Stimulated activated naive CD8-positive, alpha-beta T cell treated with anti-CD3 and anti-CD28 coated beads, Interleukin-15, Interleukin-2, amounts not matched to agents 100 ng/mL and 50 ng/mL, for 24 hours (primary cell): ENCODE measurements around the gene ZNF423.

Experiments
- H3K27ac Mint-ChIP-seq: one replicate; pipeline ENCODE4 v1.8.0; 2021; ENCODE audit warnings: mild to moderate bottlenecking, mixed read lengths
- H3K27me3 Mint-ChIP-seq: one replicate; pipeline ENCODE4 v1.8.0; 2021; ENCODE audit warnings: mixed read lengths
- H3K36me3 Mint-ChIP-seq: one replicate; pipeline ENCODE4 v1.8.0; 2021; ENCODE audit warnings: low read depth, mixed read lengths
- H3K4me1 Mint-ChIP-seq: one replicate; pipeline ENCODE4 v1.8.0; 2021; ENCODE audit warnings: low read depth, mixed read lengths
- H3K4me3 Mint-ChIP-seq: one replicate; pipeline ENCODE4 v1.8.0; 2021; ENCODE audit warnings: mild to moderate bottlenecking, mixed read lengths
- H3K9me3 Mint-ChIP-seq: one replicate; pipeline ENCODE4 v1.8.0; 2021; ENCODE audit warnings: mixed read lengths

The ZNF423 gene

GRCh38 chr16:49738001-49738400 is 117.9 kb downstream of the ZNF423 start:
- Mint-ChIP-seq H3K4me3 (no peak overlapping the region), H3K36me3 (no peaks in the 10 kb centered on the region), H3K4me1 (no peaks in the 10 kb centered on the region), H3K9me3 (no peaks in the 10 kb centered on the region), H3K27ac (no peak overlapping the region), H3K27me3 (no peaks in the 10 kb centered on the region)

DNA sequence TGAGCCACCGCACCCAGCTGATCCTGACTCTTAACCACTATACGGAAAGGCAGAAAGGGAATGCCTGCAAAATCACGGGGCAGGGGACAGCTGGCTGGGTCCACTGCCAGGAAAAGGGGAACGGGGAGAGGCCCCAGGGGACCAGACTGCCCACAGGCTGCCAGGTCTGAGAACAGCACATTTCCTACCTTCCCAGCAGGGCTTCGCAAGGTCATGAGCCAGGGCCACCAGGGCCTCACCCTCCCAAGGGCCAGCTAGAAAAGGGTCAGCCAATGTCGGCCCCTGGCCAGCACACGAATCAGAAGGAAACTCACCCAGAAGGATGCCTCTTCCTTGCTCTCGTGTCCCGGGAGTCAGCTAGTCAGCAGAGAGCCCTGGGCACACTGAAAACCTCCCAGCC is 118.4 kb downstream of the ZNF423 start:
- Mint-ChIP-seq H3K36me3 (no peaks in the 10 kb centered on the region), H3K27ac (no peak overlapping the region), H3K27me3 (no peaks in the 10 kb centered on the region), H3K4me1 (no peaks in the 10 kb centered on the region), H3K4me3 (no peak overlapping the region), H3K9me3 (no peaks in the 10 kb centered on the region)

DNA sequence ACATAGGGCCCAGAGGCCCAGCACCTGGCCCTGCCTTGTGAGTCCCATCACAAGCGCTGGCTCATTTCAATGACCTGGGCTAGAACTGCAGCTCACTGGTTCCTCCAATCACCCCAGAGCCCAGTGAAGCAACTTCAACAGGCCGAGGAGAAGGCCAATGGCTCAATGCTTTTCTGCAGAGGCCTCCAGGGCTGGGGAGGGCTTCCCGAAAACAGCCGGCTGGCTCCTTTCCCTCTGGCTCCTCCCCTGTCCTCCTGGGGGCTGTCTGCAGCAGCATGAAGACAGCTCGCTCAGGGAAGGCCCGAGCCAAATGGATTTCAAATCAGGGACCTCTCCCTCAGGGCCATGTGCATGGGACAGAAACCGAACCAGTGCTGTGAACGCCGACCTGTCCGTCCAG is 121.6 kb downstream of the ZNF423 start:
- no peaks in the 10 kb centered on the region for H3K9me3 Mint-ChIP-seq
- no peaks in the 10 kb centered on the region for H3K27me3 Mint-ChIP-seq
- no peak overlapping the region for H3K27ac Mint-ChIP-seq

DNA sequence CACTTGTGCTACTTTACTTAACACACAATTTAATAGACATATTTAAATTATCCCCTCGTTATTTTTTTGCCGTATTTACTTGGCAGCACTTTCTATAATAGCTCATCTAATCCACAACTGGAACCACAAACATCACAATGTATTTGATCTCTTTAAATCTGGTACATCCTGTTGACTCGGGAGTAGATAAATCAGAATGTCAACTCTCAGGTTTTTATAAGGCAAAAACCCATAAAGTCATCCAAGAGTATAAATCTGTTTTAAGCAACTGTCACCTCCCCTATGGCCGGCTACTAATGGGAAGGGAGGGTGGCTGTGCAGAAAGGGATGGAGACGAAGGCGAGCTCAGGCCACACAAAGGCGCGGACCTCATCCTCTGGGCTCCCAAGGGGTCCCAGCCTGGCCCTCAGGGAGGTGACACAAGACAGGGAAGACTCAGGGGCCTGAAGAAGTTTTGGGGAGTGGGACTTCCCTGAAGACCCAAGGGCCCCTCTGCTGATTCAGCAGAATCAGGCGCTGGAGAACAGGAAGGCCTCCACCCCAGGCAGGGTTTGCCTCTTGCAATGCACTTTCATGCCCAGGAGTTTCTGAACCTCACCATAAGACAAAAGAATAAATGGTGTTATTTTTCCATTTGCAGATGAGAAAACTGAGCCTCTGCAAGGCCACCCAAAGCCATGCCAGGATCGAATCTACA is 122.5 kb downstream of the ZNF423 start:
- Mint-ChIP-seq H3K36me3 (no peaks in the 10 kb centered on the region), H3K9me3 (no peaks in the 10 kb centered on the region), H3K27me3 (no peaks in the 10 kb centered on the region), H3K4me3 (no peak overlapping the region), H3K27ac (no peak overlapping the region), H3K4me1 (no peaks in the 10 kb centered on the region)

More for the DNA sequence above, 121.6 kb downstream of the ZNF423 start:
- H3K36me3 Mint-ChIP-seq = no peaks in the 10 kb centered on the region
- H3K4me3 Mint-ChIP-seq = no peak overlapping the region
- H3K4me1 Mint-ChIP-seq = no peaks in the 10 kb centered on the region

DNA sequence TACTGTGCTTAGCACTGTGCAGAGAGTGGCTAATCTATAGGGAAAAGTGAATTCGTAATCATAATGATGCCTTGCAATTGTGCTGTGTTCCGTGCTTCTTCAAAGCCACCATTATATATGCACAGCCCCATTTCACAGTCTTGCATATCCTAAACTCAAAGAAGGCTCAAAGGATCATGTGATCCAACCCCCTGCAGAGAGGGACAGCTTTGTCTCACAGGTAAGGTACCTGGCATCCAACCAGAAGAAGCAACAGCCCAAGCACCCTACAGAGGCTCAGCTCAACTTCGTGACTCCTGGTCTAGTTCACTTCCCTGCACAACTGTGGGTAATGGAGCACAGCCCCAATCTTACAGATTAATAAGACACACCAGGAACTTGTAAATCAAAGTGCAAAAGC is 124.0 kb downstream of the ZNF423 start:
- no peaks in the 10 kb centered on the region for H3K4me1 Mint-ChIP-seq
- H3K36me3 Mint-ChIP-seq = no peaks in the 10 kb centered on the region
- H3K4me3 Mint-ChIP-seq = no peak overlapping the region
- H3K27me3 Mint-ChIP-seq = no peaks in the 10 kb centered on the region
- no peak overlapping the region for H3K27ac Mint-ChIP-seq
- no peaks in the 10 kb centered on the region for H3K9me3 Mint-ChIP-seq

GRCh38 chr16:49730772-49731171 is 125.1 kb downstream of the ZNF423 start:
- Mint-ChIP-seq H3K27me3 (no peaks in the 10 kb centered on the region), H3K9me3 (no peaks in the 10 kb centered on the region), H3K36me3 (no peaks in the 10 kb centered on the region), H3K4me1 (no peaks in the 10 kb centered on the region), H3K27ac (no peak overlapping the region), H3K4me3 (no peak overlapping the region)

GRCh38 chr16:49727611-49728010 is 128.3 kb downstream of the ZNF423 start:
- Mint-ChIP-seq H3K27ac (no peak overlapping the region), H3K4me3 (no peak overlapping the region), H3K27me3 (no peaks in the 10 kb centered on the region), H3K36me3 (no peaks in the 10 kb centered on the region), H3K4me1 (no peaks in the 10 kb centered on the region), H3K9me3 (no peaks in the 10 kb centered on the region)

GRCh38 chr16:49726155-49726554 is 129.8 kb downstream of the ZNF423 start:
- no peak overlapping the region for H3K27ac Mint-ChIP-seq
- no peaks in the 10 kb centered on the region for H3K27me3 Mint-ChIP-seq
- no peaks in the 10 kb centered on the region for H3K9me3 Mint-ChIP-seq
- H3K36me3 Mint-ChIP-seq = no peaks in the 10 kb centered on the region
- no peak overlapping the region for H3K4me3 Mint-ChIP-seq
- H3K4me1 Mint-ChIP-seq = no peaks in the 10 kb centered on the region

DNA sequence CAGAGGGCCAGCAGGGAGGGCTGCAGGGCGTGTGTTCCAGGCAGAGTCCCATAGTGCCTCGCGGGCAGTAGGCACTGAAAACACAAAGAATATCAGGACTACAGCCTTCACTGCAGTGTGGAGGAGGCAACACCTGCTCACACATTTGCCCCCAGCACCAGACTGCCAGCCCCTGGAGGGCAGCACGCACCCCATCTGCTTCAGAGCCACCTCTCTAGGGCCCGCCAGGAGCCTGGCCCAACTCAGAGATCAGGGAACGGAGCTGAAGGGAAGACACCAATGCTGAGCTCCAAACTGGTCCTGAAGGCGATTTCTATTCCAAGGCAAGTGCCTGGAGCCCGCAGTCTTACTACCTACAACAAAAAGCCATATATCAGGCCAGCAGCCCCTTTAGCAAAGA is 130.3 kb downstream of the ZNF423 start:
- Mint-ChIP-seq H3K36me3 (no peaks in the 10 kb centered on the region), H3K4me3 (no peak overlapping the region), H3K27me3 (no peaks in the 10 kb centered on the region), H3K27ac (no peak overlapping the region), H3K9me3 (no peaks in the 10 kb centered on the region), H3K4me1 (no peaks in the 10 kb centered on the region)

- H3K4me3 Mint-ChIP-seq = no peak overlapping the region
- no peak overlapping the region for H3K27ac Mint-ChIP-seq
- H3K27me3 Mint-ChIP-seq = no peaks in the 10 kb centered on the region
- no peaks in the 10 kb centered on the region for H3K36me3 Mint-ChIP-seq
- no peaks in the 10 kb centered on the region for H3K4me1 Mint-ChIP-seq
- H3K9me3 Mint-ChIP-seq = no peaks in the 10 kb centered on the region
Measured at GRCh38 chr16:49724774-49725173, 131.1 kb downstream of the ZNF423 start.

GRCh38 chr16:49723310-49723709 is 132.6 kb downstream of the ZNF423 start:
- H3K36me3 Mint-ChIP-seq = no peaks in the 10 kb centered on the region
- no peaks in the 10 kb centered on the region for H3K4me1 Mint-ChIP-seq
- H3K27ac Mint-ChIP-seq = no peak overlapping the region
- H3K4me3 Mint-ChIP-seq = no peak overlapping the region
- H3K9me3 Mint-ChIP-seq = no peaks in the 10 kb centered on the region
- no peaks in the 10 kb centered on the region for H3K27me3 Mint-ChIP-seq

DNA sequence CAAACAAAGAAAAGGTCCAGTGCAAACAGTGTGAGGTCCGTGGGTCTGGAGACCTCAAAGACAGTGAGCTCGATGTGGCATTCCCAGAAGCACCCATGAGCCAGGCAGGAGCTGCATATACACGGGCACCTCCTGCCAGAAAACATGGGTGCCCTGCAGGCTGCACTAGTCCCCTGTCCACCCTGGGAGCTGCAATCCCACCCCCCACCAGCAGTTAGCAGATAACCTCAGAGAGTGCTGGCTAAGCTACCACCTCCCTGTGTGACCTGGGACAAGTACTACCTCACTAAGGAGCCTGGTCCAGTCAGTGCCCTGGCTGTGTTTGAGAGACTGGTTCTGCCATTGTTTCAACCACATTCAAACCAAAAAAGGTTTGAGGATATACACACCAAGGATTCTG is 135.7 kb downstream of the ZNF423 start:
- Mint-ChIP-seq H3K4me3 (no peak overlapping the region), H3K27ac (no peak overlapping the region), H3K27me3 (no peaks in the 10 kb centered on the region), H3K4me1 (no peaks in the 10 kb centered on the region), H3K36me3 (no peaks in the 10 kb centered on the region), H3K9me3 (no peaks in the 10 kb centered on the region)

DNA sequence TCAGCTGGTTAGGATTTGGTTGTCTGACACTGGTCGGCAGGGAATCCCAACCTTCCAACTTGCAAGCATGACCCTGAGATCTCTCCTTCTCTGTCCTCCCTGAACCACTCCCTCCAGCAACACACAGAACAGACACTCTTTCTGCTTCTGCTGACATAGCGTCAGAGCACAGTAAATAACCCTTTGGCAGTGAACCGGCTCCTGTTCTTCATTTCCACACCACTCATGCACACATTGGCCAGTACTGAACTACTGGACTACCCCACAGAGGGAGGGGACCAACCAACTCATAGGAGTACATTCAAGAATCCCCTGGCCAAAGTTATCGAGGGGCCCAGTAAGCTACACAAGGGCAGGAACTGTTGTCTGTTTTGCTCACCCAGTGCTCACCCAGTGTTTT is 138.2 kb downstream of the ZNF423 start:
- Mint-ChIP-seq H3K4me1 (no peaks in the 10 kb centered on the region), H3K27ac (no peak overlapping the region), H3K36me3 (no peaks in the 10 kb centered on the region), H3K4me3 (no peak overlapping the region), H3K27me3 (no peaks in the 10 kb centered on the region), H3K9me3 (no peaks in the 10 kb centered on the region)

GRCh38 chr16:49716339-49716934 is 139.5 kb downstream of the ZNF423 start:
- Mint-ChIP-seq H3K9me3 (no peaks in the 10 kb centered on the region), H3K27me3 (no peaks in the 10 kb centered on the region), H3K36me3 (no peaks in the 10 kb centered on the region), H3K4me3 (no peak overlapping the region), H3K27ac (no peak overlapping the region), H3K4me1 (no peaks in the 10 kb centered on the region)

- Mint-ChIP-seq H3K4me1 (no peaks in the 10 kb centered on the region), H3K9me3 (no peaks in the 10 kb centered on the region), H3K27ac (no peak overlapping the region), H3K4me3 (no peak overlapping the region), H3K27me3 (no peaks in the 10 kb centered on the region), H3K36me3 (no peaks in the 10 kb centered on the region)
Measured at GRCh38 chr16:49713770-49714169, 142.1 kb downstream of the ZNF423 start.

- no peaks in the 10 kb centered on the region for H3K27me3 Mint-ChIP-seq
- no peak overlapping the region for H3K4me3 Mint-ChIP-seq
- no peaks in the 10 kb centered on the region for H3K9me3 Mint-ChIP-seq
- no peaks in the 10 kb centered on the region for H3K4me1 Mint-ChIP-seq
- H3K27ac Mint-ChIP-seq = no peak overlapping the region
- no peaks in the 10 kb centered on the region for H3K36me3 Mint-ChIP-seq
Measured at GRCh38 chr16:49712542-49712941, 143.4 kb downstream of the ZNF423 start.
